HepG2 (cell line): Measurements from ENCODE around the gene FAM200B. TPM values are rescaled to one million over a fixed set of nuclear protein-coding genes. Genes with fewer than 3 reads are reported as not detected.

Experiments used
- ATAC-seq: fragments of 200-7000 bp; cut with Tn5 transposase; 3 replicates; pipeline ENCODE4 v1.9.1; 2020; ENCODE audit warnings: mild to moderate bottlenecking, moderate library complexity
- BruUV-seq: library from RNA; stranded (reverse); fragments of 400-500 nt; replicated peaks from 2 replicates; lab custom pipeline; 2021; lab: Mats Ljungman, UMichigan
- CTCF ChIA-PET: fragments of 300-600 bp; formaldehyde crosslinking; extraction: SDS; loops from one replicate; lab custom pipeline; 2021; ENCODE audit warnings: low total read pairs, inconsistent platforms, low intra/inter-chr PET ratio; lab: Yijun Ruan, JAX
- POLR2A ChIA-PET: fragments of 350-600 bp; sonication (Branson Sonifier 250); formaldehyde crosslinking; loops from one replicate; lab custom pipeline; 2020; ENCODE audit warnings: antibody characterized with exemption, inconsistent platforms; lab: Yijun Ruan, JAX
- DNase-seq: peaks from one replicate; pipeline ENCODE4 v3.0.0-alpha.2; 2015; ENCODE audit warnings: low spot score
- FAIRE-seq: peaks from 3 replicates; lab custom pipeline; 2011; peaks lifted over from hg19 to GRCh38; lab: Jason Lieb, UNC
- H2AFZ ChIP-seq: one replicate; pipeline ENCODE4 v1.6.1; 2011; ENCODE audit warnings: low read length, inconsistent platforms
- H3K27ac ChIP-seq: fragments of 300-600 bp; 3 replicates; pipeline ENCODE4 v1.8.0; 2011; ENCODE audit warnings: mixed run types, mild to moderate bottlenecking, mixed read lengths, low read length, inconsistent platforms; ENCODE audit not compliant: insufficient read depth; ENCODE audit errors: extremely low read length
- H3K27me3 ChIP-seq, 2 experiments: fragments of 200-600 bp in 1 of 2; 2 replicates in 1 of 2; 3 replicates in 1 of 2; pipeline versions ENCODE4 v1.6.0 to v1.8.0; 2011; ENCODE audit warnings: low read length in 2 of 2, mild to moderate bottlenecking in 2 of 2, moderate library complexity in 2 of 2, inconsistent platforms in 1 of 2; ENCODE audit not compliant: insufficient read depth in 2 of 2, control insufficient read depth in 1 of 2
- H3K36me3 ChIP-seq, 2 experiments: fragments of 200-600 bp in 1 of 2; replicated peaks in 1 of 2; 2 replicates in 1 of 2; 3 replicates in 1 of 2; pipeline versions ENCODE4 v1.5.1 to v1.8.0; 2011; ENCODE audit warnings: low read length in 2 of 2, inconsistent platforms in 1 of 2; ENCODE audit not compliant: insufficient read depth in 2 of 2, control insufficient read depth in 1 of 2
- H3K4me1 ChIP-seq: 2 replicates; pipeline ENCODE4 v1.5.1; 2012; ENCODE audit warnings: low read length, inconsistent platforms; ENCODE audit not compliant: insufficient read depth
- H3K4me2 ChIP-seq: 2 replicates; pipeline ENCODE4 v1.6.0; 2011; ENCODE audit warnings: low read depth, low read length, inconsistent platforms
- H3K4me3 ChIP-seq, 3 experiments: fragments of 200-600 bp in 1 of 3; sonication (generic), shearing (Covaris generic) in 1 of 3; replicated peaks in 1 of 3; 2 replicates each; pipeline ENCODE4 v1.5.1; 2011 to 2016; ENCODE audit warnings: low read length in 3 of 3, inconsistent platforms in 2 of 3, low read depth in 2 of 3, mild to moderate bottlenecking in 2 of 3, control low read depth in 1 of 3, mixed read lengths in 1 of 3; ENCODE audit not compliant: insufficient read depth in 1 of 3
- H3K79me2 ChIP-seq: one replicate; pipeline ENCODE4 v1.6.1; 2011; ENCODE audit warnings: low read length, inconsistent platforms; ENCODE audit not compliant: insufficient read depth
- H3K9ac ChIP-seq: 2 replicates; pipeline ENCODE4 v1.6.0; 2011; ENCODE audit warnings: mild to moderate bottlenecking, low read depth, low read length, inconsistent platforms; ENCODE audit not compliant: insufficient read depth
- H3K9me3 ChIP-seq: 2 replicates; pipeline ENCODE4 v1.5.1; 2012; ENCODE audit warnings: mild to moderate bottlenecking, low read length
- H4K20me1 ChIP-seq: 2 replicates; pipeline ENCODE4 v1.6.0; 2011; ENCODE audit warnings: inconsistent platforms, mild to moderate bottlenecking, low read length, moderate library complexity; ENCODE audit not compliant: insufficient read depth
- ARID2 ChIP-seq: sonication (generic); formaldehyde crosslinking; IDR thresholded peaks from 2 replicates; pipeline ENCODE4 v1.8.1; 2022; ENCODE audit warnings: mild to moderate bottlenecking, missing genetic modification reagents, borderline replicate concordance
- CAMTA2 ChIP-seq: sonication (generic); formaldehyde crosslinking; IDR thresholded peaks from 2 replicates; pipeline ENCODE4 v1.4.0; 2020; ENCODE audit warnings: mild to moderate bottlenecking, missing genetic modification reagents, borderline replicate concordance
- FOXK1 ChIP-seq: sonication (generic); formaldehyde crosslinking; IDR thresholded peaks from 2 replicates; pipeline ENCODE4 v1.4.0; 2020; ENCODE audit warnings: low read depth, missing genetic modification reagents, borderline replicate concordance
- HDAC6 ChIP-seq: fragments of 200-600 bp; sonication (generic); IDR thresholded peaks from 2 replicates; pipeline ENCODE4 v1.7.0; 2017; ENCODE audit warnings: mild to moderate bottlenecking, antibody characterized with exemption, low read length, low read depth
- HNRNPK ChIP-seq: fragments of 200-400 bp; formaldehyde crosslinking; IDR thresholded peaks from 2 replicates; pipeline ENCODE4 v1.6.1; 2018; ENCODE audit warnings: low read length, low read depth, moderate library complexity, mild to moderate bottlenecking; ENCODE audit not compliant: poor library complexity, severe bottlenecking
- KLF11 ChIP-seq: IDR thresholded peaks from 2 replicates; pipeline ENCODE4 v1.6.1; 2016; ENCODE audit warnings: missing compliant biosample characterization
- MAZ ChIP-seq, 2 experiments: sonication (generic) in 1 of 2; formaldehyde crosslinking in 1 of 2; IDR thresholded peaks; 2 replicates each; pipeline versions ENCODE4 v1.5.0 to v1.6.1; 2012 to 2020; ENCODE audit warnings: low read depth in 2 of 2, mild to moderate bottlenecking in 2 of 2, borderline replicate concordance in 1 of 2, improper control_type of control experiment in 1 of 2, low read length in 1 of 2, missing genetic modification reagents in 1 of 2, moderate library complexity in 1 of 2
- NCOR1 ChIP-seq: fragments of 200-600 bp; sonication (generic); IDR thresholded peaks from 2 replicates; pipeline ENCODE4 v1.7.0; 2017; ENCODE audit warnings: antibody characterized with exemption, low read length, borderline replicate concordance
- NR1H2 ChIP-seq: sonication (generic); formaldehyde crosslinking; IDR thresholded peaks from 2 replicates; pipeline ENCODE4 v1.8.1; 2022; ENCODE audit warnings: low read depth, missing genetic modification reagents, borderline replicate concordance
- SNRNP70 ChIP-seq: fragments of 200-400 bp; formaldehyde crosslinking; IDR thresholded peaks from 2 replicates; pipeline ENCODE4 v1.6.1; 2017; ENCODE audit warnings: mild to moderate bottlenecking, low read depth, low read length, moderate library complexity
- TCF12 ChIP-seq, 2 experiments: fragments of 450-650 bp in 1 of 2; sonication (generic) in 1 of 2; formaldehyde crosslinking in 1 of 2; IDR thresholded peaks; 2 replicates each; pipeline versions ENCODE4 v1.6.1 to v1.8.0; 2017 to 2022; ENCODE audit warnings: antibody characterized with exemption in 1 of 2, mild to moderate bottlenecking in 1 of 2, missing genetic modification reagents in 1 of 2, moderate library complexity in 1 of 2
- ZNF354B ChIP-seq: sonication (generic); formaldehyde crosslinking; IDR thresholded peaks from 2 replicates; pipeline ENCODE4 v1.8.0; 2022; ENCODE audit warnings: mild to moderate bottlenecking, missing genetic modification reagents
- ZNF598 ChIP-seq: sonication (generic); formaldehyde crosslinking; IDR thresholded peaks from 2 replicates; pipeline ENCODE4 v1.5.1; 2020; ENCODE audit warnings: mild to moderate bottlenecking, missing genetic modification reagents, borderline replicate concordance
- ZNF773 ChIP-seq: sonication (generic); formaldehyde crosslinking; IDR thresholded peaks from 2 replicates; pipeline ENCODE4 v1.4.0; 2020; ENCODE audit warnings: missing genetic modification reagents, borderline replicate concordance
- ZSCAN12 ChIP-seq: sonication (generic); formaldehyde crosslinking; IDR thresholded peaks from 2 replicates; pipeline ENCODE4 v1.9.0; 2021; ENCODE audit warnings: mild to moderate bottlenecking, missing genetic modification reagents
- WGBS: methylation state at CpG from one replicate; pipeline ENCODE4 v1.1.6; 2017; ENCODE audit warnings: low lambda C conversion rate; 5-methylcytosine and 5-hydroxymethylcytosine counted together
- in situ Hi-C: cut with HindIII; loops from 2 replicates; pipeline ENCODE4 v1.10.0; 2017; ENCODE audit warnings: low pct_unique_long_range_greater_than_20kb; ENCODE audit not compliant: extremely low pct_ligation_motif_present
- intact Hi-C: fragments of 100-400 bp; cut with micrococcal nuclease; formaldehyde crosslinking; loops from one replicate; pipeline ENCODE4 v1.10.0; 2022; ENCODE audit not compliant: unreplicated experiment
- polyA plus RNA-seq, 8 experiments: library from polyadenylated mRNA; depleted of rRNA in 3 of 8; stranded (reverse) in 7 of 8; unstranded in 1 of 8; fragments of >200 nt; fragmentation: Illumina TruSeq in 4 of 8; extraction: Trizol in 4 of 8; gene quantifications; 2 replicates each; pipeline versions ENCODE4 v1.2.1 to v1.2.3, GENCODE V29; 2011 to 2016; ENCODE audit warnings: low read depth in 4 of 8, missing spikeins in 1 of 8, mixed read lengths in 1 of 8; ENCODE audit not compliant: insufficient read depth in 1 of 8
- total RNA-seq, 5 experiments: library from RNA; depleted of rRNA; stranded (reverse); fragments of >200 nt; fragmentation: Illumina TruSeq; extraction: Trizol; gene quantifications; 2 replicates each; pipeline ENCODE4 v1.2.3, GENCODE V29; 2016; ENCODE audit warnings: low read depth in 1 of 5
- TF ChIP-seq, protein P1 (sequence below), 2 experiments: sonication (generic) in 1 of 2; formaldehyde crosslinking in 1 of 2; IDR thresholded peaks; 2 replicates each; pipeline versions ENCODE4 v1.4.0 to v1.6.1; 2018 to 2020; ENCODE audit warnings: missing genetic modification reagents in 2 of 2, borderline replicate concordance in 1 of 2, low read depth in 1 of 2, mild to moderate bottlenecking in 1 of 2, missing biosample characterization in 1 of 2
- TF ChIP-seq, protein P2 (sequence below): IDR thresholded peaks from 2 replicates; pipeline ENCODE4 v1.6.1; 2016
- TF ChIP-seq, protein P3 (sequence below): sonication (generic); formaldehyde crosslinking; IDR thresholded peaks from 2 replicates; pipeline ENCODE4 v1.8.0; 2022; ENCODE audit warnings: mild to moderate bottlenecking, missing genetic modification reagents, borderline replicate concordance

Gene FAM200B
- total and polyA plus RNA-seq, 2 of the 13 experiments (the other 11 are each of a cell fraction or from before 2014, with no cell fraction given) = 25.6 to 41.8 TPM

DNA sequence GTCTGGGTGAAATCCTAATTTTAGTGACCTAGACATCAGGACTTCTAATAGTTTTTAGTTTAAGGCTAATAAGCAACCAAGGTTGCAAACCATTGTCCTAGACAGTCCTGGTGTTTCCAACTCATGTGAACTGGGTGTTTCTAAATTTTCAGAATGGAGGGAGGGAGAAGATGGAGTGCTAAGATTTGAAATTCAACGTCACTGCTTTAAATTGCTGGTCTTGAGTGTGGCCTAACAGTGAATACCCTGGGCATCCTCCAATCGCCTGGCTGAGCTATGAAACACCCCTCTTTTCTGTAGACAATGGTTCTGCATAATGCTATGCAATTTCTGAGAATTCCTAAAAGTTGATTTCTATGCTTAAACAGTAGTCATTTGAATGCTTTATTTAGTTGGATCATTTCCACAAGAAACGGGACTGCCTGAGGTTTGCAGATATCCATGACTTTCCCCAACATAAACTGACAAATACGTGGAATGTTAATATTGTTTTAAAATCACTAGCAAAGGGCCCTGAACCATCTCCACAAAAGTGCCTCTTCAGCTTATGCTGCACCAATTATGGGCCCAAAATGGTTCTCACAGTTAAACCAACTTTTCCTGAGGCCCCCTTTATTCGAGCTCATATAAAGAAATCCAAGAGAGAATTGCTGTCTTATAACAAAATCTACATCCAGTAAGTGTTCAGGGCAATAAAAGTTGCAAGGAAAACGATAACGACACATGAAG, 27.6 kb upstream of the FAM200B start:
- Histone ChIP-seq H3K4me1 (peaks cover 54% of the 10 kb centered on the region), H3K9me3 (no peaks in the 10 kb centered on the region), H4K20me1 (peaks cover 10% of the 10 kb centered on the region), H2AFZ (no peak overlapping the region), H3K9ac (peak overlapping the region; percentile 87), H3K36me3 (no peaks in the 10 kb centered on the region), H3K27me3 (no peaks in the 10 kb centered on the region; a peak in 1 of 5 replicates), H3K79me2 (peaks cover 54% of the 10 kb centered on the region), H3K4me3 (peak overlapping the region; percentile 71 to 98 (median 90)), H3K27ac (peak overlapping the region; percentile 85), H3K4me2 (peak overlapping the region; percentile 83)
- BruUV-seq = TSS peak; percentile 56
- FAIRE-seq = no peak
- under 1% methylated on average over 7 of the region's 7 CpGs for WGBS
- ChIA-PET CTCF (no interaction called here), POLR2A (interaction anchor here (0.8 to 4.8 kb wide), 5 partner anchors 8 to 56 kb away, joined by 3 to 36 read pairs (median 3); partner anchors contain the start of gene FAM200B)
- DNase-seq = peak; percentile 31
- intact Hi-C loops (loop anchor here (1.0 to 10.0 kb wide), 2 partner anchors 27 to 649 kb away; partner anchors contain the start of genes CPEB2 and FAM200B), in situ Hi-C loops (loop anchor here (5.0 to 25.0 kb wide), 2 partner anchors 177 to 642 kb away; partner anchors contain the start of gene CPEB2)
- peak; percentile 55 for ATAC-seq
- TF ChIP-seq MAZ (IDR thresholded peaks at IDR 0.05; ENCODE audit: borderline replicate concordance, low read depth, low read length) (no peak), MAZ (CRISPR knock-in tag; IDR thresholded peaks at IDR 0.05; ENCODE audit: low read depth) (no peak), ARID2 (CRISPR knock-in tag) (peak; percentile 79; the same call in 1 of the 2 replicates), ZSCAN12 (CRISPR knock-in tag) (no peak), ZNF773 (CRISPR knock-in tag) (no peak), KLF11 (CRISPR knock-in tag) (0 out of 2 replicates have a peak, but pooled peaks have one; percentile 35), TCF12 (IDR thresholded peaks at IDR 0.05) (no peak), TCF12 (CRISPR knock-in tag; IDR thresholded peaks at IDR 0.05) (no peak), ZNF354B (CRISPR knock-in tag) (0 out of 2 replicates have a peak, but pooled peaks have one; percentile 50), HNRNPK (no peak), NCOR1 (no peak), ZNF598 (CRISPR knock-in tag) (no peak), NR1H2 (CRISPR knock-in tag) (no peak), HDAC6 (no peak), FOXK1 (CRISPR knock-in tag) (no peak), CAMTA2 (CRISPR knock-in tag) (no peak), SNRNP70 (no peak)
- TF ChIP-seq, protein P1, sequence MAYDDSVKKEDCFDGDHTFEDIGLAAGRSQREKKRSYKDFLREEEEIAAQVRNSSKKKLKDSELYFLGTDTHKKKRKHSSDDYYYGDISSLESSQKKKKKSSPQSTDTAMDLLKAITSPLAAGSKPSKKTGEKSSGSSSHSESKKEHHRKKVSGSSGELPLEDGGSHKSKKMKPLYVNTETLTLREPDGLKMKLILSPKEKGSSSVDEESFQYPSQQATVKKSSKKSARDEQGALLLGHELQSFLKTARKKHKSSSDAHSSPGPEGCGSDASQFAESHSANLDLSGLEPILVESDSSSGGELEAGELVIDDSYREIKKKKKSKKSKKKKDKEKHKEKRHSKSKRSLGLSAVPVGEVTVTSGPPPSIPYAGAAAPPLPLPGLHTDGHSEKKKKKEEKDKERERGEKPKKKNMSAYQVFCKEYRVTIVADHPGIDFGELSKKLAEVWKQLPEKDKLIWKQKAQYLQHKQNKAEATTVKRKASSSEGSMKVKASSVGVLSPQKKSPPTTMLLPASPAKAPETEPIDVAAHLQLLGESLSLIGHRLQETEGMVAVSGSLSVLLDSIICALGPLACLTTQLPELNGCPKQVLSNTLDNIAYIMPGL (CRISPR knock-in tag; IDR thresholded peaks at IDR 0.05; ENCODE audit: borderline replicate concordance in 1 of 2, low read depth in 1 of 2) = peak in 1 of 2 experiments; percentile 33; a peak in 1 of 4 replicates
- TF ChIP-seq, protein P2, sequence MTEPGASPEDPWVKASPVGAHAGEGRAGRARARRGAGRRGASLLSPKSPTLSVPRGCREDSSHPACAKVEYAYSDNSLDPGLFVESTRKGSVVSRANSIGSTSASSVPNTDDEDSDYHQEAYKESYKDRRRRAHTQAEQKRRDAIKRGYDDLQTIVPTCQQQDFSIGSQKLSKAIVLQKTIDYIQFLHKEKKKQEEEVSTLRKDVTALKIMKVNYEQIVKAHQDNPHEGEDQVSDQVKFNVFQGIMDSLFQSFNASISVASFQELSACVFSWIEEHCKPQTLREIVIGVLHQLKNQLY (CRISPR knock-in tag) = no peak
- TF ChIP-seq, protein P3, sequence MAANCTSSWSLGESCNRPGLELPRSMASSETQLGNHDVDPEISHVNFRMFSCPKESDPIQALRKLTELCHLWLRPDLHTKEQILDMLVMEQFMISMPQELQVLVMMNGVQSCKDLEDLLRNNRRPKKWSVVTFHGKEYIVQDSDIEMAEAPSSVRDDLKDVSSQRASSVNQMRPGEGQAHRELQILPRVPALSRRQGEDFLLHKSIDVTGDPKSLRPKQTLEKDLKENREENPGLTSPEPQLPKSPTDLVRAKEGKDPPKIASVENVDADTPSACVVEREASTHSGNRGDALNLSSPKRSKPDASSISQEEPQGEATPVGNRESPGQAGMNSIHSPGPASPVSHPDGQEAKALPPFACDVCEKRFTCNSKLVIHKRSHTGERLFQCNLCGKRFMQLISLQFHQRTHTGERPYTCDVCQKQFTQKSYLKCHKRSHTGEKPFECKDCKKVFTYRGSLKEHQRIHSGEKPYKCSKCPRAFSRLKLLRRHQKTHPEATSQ (CRISPR knock-in tag) = 0 out of 2 replicates have a peak, but pooled peaks have one; percentile 51
